AG10803 (cell line): ENCODE data around the gene CERS6.

Source experiments
- DNase-seq: peaks from one replicate; pipeline ENCODE4 v3.0.0; 2010; ENCODE audit warnings: low read depth
- H3K4me3 ChIP-seq: 2 replicates; pipeline ENCODE4 v1.5.1; 2011; ENCODE audit warnings: mild to moderate bottlenecking, low read length, control low read depth
- CTCF ChIP-seq: conservative IDR thresholded peaks from 2 replicates; pipeline ENCODE4 v1.5.1; 2011; ENCODE audit warnings: mild to moderate bottlenecking, low read length, control low read depth, inconsistent platforms

CERS6 gene

GRCh38 chr2:168796090-168796577, 340.1 kb downstream of the CERS6 start:
- H3K4me3 ChIP-seq, result no peak overlapping the region
- DNase-seq, result no peak
- TF ChIP-seq CTCF, result no peak

- DNase-seq, result no peak
- no peak for TF ChIP-seq CTCF
- H3K4me3 ChIP-seq, result no peak overlapping the region
Observed at GRCh38 chr2:168796583-168797285, 340.7 kb downstream of the CERS6 start.

- DNase-seq, result no peak
- H3K4me3 ChIP-seq, result no peak overlapping the region
- no peak for TF ChIP-seq CTCF
Observed at GRCh38 chr2:168797286-168797655, 341.2 kb downstream of the CERS6 start.

GRCh38 chr2:168798076-168798887, 342.2 kb downstream of the CERS6 start:
- no peak for DNase-seq
- TF ChIP-seq CTCF, result no peak
- H3K4me3 ChIP-seq, result no peak overlapping the region

- no peak for TF ChIP-seq CTCF
- H3K4me3 ChIP-seq, result no peak overlapping the region
- no peak for DNase-seq
Observed at GRCh38 chr2:168798888-168799410, 342.9 kb downstream of the CERS6 start.

GRCh38 chr2:168801471-168801870, 345.4 kb downstream of the CERS6 start:
- no peak for DNase-seq
- TF ChIP-seq CTCF, result no peak
- H3K4me3 ChIP-seq, result no peak overlapping the region
